GM11168 (cell line): Measurements from ENCODE around the gene EXO1.
"Not testable (repeated sequence)": the region's sequence is repeated elsewhere in the genome, so short reads cannot be mapped to it uniquely, and the experiment has no call there.

Experiments
- in situ Hi-C: fragments of 300-500 bp; cut with MboI; formaldehyde crosslinking; loops from one replicate; pipeline ENCODE4 v1.12.0; 2022; ENCODE audit warnings: low sequenced_read_pairs; ENCODE audit not compliant: unreplicated experiment

EXO1 gene

DNA sequence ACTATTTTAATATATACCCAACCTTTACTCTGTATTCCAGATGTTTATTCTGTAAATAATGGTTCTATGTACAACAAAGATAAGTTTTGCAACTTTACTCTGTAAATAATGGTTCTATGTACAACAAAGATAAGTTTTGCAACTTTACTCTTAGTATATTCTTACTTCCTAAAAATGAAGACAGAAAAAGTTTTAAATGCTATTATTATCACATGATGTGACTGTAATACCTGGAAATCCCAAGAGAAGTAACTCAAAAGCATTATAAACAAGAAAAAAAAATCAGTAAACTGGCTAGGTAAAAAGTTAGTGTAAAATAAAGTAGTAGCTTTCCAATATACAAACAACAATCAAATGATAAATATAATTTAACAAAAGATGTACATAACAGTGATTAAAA is 18.5 kb upstream of the EXO1 start:
- in situ Hi-C loops = loop anchor here (25.0 kb wide), 1 partner anchor 292 kb away; the partner anchor contains the start of gene KMO

DNA sequence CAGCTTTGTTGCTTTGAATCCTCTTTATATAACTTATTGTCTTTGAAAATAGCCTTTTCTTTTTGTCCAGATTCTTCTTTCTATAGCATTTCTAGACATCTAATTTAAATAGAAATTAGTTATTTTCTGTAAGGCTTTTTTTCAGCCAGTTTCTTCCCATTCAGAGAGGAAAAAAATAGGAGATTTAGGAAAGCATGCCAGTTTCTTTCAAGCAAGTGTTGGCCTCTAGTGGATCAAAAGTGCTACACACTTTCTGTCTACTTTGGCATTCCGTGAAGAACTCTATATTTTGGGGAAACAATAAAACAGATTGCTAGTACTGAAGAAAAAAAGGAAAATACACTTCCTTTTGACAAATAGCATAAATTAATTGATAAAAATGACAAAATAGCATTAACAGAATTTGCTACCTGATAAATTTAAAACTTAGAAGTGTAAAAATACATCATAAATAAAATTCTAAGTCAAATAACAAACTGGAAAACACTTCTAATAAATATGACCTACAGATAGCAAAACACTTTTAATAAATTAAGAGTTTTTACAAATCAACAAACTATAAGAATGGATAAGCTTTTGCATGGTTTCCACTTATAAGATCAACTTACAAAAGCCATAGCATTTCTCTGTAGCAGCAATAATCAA is 13.1 kb upstream of the EXO1 start:
- in situ Hi-C loops = loop anchor here (25.0 kb wide), 1 partner anchor 298 kb away; the partner anchor contains the start of gene KMO

DNA sequence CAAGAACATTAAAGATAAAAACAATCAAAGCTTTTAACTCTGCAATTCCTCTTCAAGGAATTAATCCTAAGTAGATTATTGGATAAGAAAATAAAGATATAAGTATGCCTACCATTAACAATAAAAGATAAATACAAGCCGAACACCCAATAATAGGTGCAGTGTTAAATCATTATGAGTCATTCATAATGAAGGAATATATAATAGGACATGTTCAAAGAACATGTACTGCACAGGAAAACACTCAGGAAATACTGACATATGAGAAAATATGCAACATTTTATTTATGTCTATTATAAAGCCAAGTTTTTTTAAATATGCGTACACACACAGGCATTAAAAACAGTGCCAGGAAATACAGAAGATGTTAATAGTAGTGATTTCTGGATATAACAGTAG is 11.1 kb upstream of the EXO1 start:
- in situ Hi-C loops = loop anchor here (25.0 kb wide), 1 partner anchor 300 kb away; the partner anchor contains the start of gene KMO

DNA sequence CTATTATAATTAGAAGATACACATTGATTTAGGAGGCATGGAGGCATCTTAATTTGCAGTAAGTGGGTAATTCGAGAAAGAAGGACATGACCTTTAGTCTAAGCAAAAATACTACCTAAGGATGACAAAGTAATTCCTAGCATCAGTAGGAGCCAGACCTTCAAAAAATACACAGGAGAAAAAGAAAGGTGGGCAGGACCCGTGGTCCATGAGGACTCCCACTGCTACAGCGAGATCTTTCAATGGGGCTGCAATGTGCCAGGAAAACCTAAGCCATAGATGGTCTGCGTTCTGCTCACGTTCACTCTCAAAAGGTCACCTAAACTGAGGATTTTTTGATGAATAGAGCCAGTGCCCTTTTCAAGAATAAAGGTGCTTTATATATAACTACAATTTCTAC is 10.6 kb upstream of the EXO1 start:
- in situ Hi-C loops = loop anchor here (25.0 kb wide), 1 partner anchor 300 kb away; the partner anchor contains the start of gene KMO

DNA sequence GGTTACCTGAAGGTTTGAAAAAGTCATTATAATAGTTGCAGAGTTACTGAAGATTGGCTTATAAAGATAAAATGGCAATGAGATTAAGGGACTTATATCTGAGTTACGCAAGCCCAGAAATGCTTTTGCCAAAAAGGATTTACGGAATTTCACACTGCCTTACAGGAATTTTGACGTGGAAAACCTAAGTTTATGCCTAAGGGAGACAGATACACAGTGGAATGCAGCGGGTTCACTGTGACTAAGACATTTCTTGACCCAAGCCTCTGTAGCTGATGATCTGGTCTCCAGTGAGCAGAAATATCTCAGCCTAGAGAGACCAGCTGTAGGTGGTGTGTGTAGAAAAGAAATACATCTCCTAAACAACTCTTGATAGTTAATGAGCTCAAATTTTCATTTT is 10.1 kb upstream of the EXO1 start:
- in situ Hi-C loops = loop anchor here (25.0 kb wide), 1 partner anchor 301 kb away; the partner anchor contains the start of gene KMO

DNA sequence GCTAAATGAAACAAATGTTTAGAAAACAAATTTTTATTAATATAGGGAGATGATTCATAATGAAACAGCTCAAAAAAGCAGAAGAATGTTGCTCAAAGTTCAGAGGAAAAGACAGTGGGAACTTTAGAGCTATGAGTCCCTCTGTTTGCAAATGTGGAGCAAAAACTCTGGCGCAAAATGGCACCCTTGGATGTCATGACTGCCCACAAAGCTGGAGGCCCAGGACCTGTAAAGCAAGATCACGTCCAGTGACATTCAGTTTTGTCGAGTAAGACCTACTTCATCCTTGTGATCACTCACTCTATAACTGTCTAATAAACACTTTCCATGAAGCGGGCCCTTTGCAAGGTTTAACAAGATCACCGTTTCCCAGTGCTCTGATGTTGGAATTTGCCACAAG is 9.1 kb upstream of the EXO1 start:
- in situ Hi-C loops = loop anchor here (25.0 kb wide), 1 partner anchor 302 kb away; the partner anchor contains the start of gene KMO

DNA sequence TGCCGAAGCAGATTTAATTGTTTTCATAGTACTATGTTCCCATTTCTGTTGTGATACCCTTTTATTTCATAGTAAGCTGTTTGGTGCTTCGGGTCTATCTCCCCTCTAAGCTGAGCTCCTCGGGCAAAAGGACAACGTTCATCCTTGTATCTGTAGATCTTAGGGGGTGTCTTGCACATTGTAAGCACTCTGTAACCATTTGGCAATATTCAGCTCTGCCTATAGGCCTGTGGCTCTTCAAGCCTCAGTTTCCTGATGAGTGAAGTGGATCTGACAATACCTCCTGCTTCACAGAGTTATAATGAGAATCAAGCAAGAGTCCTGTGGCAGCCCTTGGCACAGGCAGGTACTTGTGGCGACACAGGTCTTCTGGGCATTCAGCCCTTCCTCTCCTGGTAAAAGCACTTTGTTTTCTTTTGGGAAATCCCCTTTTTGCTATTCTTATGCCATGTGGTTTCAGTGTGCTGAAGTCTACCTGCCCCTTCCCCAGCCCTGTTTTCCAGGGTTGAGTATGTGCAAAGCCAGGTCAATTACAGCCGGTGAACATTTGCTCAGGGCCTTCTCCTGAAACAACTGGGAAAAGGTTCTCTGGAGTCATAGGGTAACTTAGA is 8.5 kb upstream of the EXO1 start:
- in situ Hi-C loops = loop anchor here (25.0 kb wide), 1 partner anchor 302 kb away; the partner anchor contains the start of gene KMO

DNA sequence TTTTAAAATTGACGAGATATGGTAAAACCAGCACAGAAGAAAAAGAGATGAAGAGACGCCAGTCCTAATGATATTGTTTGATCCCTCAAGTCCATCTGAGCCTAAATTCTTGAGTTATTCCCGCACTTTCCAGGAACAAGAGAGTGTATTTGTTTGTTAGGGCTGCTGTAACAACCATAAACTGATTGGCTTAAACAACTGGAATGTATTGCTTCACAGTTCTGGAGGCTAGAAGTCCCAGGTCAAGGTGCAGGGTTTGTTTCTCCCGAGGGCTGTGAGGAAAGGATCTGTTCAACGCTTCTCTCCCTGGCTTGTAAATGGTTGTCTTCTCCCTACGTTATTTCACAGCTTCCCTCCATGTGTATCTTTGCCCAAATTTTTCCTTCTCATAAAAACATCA is 7.8 kb upstream of the EXO1 start:
- in situ Hi-C loops = loop anchor here (25.0 kb wide), 1 partner anchor 303 kb away; the partner anchor contains the start of gene KMO

DNA sequence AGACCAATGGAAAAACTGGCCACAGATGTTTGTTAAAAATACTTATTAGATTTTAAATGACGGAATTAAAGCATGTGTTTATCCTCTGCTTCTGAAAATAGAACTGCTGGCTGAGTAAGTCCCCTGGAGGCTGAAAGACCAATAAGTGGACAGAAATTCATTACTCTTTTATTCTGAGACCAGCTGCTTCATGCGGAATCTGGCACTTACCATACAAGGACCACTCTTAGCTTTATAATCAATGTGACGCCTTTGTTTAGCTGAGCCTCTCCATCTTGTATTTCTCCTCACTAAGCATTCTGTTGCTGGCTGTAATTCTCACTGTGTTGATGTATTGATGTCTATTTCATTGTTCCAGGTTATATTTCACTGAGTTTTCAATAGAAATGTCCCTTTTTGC is 6.3 kb upstream of the EXO1 start:
- in situ Hi-C loops = loop anchor here (25.0 kb wide), 1 partner anchor 304 kb away; the partner anchor contains the start of gene KMO

DNA sequence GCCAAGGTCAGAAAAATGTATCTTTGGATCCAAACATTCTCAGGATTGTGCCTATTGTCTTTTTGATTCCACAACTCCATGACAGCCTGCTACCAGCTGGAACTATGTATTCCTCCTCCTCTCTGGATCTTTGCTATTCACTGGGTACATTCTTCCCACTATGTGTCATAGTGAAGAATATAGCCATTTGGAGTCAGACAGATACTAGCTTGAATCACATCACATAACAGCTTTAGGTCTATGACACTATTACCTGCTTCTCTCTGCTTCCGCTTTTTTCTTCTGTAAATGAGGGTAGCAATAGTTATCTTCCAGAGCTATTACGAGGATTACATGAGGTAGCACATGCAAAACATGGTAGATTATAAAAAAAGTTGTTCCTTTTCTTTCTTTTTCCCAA is 5.4 kb upstream of the EXO1 start:
- in situ Hi-C loops = loop anchor here (25.0 kb wide), 1 partner anchor 305 kb away; the partner anchor contains the start of gene KMO

DNA sequence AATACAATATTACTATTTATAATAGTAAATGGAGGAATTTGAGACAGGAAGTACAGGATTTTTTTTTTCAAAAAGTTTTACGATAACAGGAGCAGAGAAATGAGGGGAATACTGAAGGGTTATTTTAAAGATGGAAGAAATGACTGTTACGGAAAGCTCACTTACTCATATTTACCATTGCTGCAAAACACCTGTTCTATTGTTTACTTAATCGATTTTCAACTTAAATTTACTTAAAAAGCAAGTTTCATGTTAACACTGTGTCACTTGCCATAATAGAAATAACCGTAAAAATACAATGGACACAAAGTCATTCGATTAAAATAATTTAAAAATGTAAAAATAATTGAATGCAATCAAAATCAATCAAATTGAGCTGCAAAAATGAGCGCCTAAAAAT is 3.4 kb upstream of the EXO1 start:
- in situ Hi-C loops = loop anchor here (25.0 kb wide), 1 partner anchor 307 kb away; the partner anchor contains the start of gene KMO

DNA sequence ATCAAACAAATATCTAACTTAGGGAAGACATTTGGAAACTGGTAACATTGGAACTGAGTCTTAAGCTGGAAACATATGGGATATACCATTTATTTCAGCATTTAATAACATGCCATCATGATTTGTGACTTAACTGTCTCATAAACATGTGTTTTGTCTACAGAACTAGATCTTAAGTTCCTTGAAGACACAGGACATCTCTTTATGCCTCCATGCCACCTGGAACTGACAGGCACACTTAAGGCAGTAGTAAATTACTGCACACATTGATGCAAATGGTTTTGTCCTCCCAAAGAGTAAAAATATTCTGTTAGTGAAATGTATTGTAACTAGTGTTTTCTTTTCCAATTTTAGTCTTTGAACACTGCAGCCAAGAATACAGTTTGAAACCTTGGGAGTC is 1.6 kb upstream of the EXO1 start:
- in situ Hi-C loops = loop anchor here (25.0 kb wide), 1 partner anchor 309 kb away; the partner anchor contains the start of gene KMO

DNA sequence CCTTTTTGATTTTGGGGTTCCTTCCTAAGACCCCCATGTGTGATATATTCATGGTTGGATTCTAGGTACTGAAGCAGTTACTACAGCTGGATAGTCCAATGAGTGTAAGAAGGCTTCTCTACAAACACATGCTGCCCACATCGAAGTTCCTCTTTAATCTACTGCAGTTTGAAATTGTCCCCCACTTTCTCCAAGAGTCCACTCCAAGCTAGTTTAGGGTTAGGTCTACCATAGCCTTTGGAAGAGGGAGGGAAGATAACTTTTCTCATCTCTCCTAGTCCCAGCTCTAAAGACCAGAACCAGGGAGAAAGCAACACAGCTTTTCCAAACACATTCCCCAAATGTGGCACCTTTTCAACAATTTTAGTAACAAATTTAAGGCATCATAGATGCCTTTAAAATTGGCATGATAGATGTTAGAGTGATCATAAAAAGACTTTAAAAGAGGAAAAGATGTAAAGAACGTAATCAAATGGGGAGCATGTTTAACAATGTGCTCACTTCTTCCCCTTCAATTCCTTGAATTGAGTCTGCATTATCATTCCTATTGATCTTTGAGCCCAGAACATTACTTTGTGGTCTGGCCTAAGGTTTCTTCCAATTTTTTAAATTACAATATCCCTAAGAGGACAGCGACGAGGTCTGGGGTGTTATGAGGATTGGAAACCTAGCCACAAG is 1.0 kb upstream of the EXO1 start:
- in situ Hi-C loops = loop anchor here (25.0 kb wide), 1 partner anchor 310 kb away; the partner anchor contains the start of gene KMO

DNA sequence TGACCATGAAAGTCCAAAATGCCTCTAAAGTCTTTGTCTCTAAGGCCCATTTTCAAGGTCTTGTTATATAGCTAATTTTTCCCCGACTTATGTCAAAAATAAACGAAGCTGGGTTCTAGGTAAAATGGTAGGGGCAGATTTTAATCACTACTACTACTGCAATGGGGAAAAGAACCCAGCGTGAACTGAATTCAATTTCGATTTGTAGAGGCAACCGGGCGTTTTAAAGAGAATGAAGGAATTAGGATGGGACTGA is 536 bp upstream of the EXO1 start:
- in situ Hi-C loops = loop anchor here (25.0 kb wide), 1 partner anchor 310 kb away; the partner anchor contains the start of gene KMO

DNA sequence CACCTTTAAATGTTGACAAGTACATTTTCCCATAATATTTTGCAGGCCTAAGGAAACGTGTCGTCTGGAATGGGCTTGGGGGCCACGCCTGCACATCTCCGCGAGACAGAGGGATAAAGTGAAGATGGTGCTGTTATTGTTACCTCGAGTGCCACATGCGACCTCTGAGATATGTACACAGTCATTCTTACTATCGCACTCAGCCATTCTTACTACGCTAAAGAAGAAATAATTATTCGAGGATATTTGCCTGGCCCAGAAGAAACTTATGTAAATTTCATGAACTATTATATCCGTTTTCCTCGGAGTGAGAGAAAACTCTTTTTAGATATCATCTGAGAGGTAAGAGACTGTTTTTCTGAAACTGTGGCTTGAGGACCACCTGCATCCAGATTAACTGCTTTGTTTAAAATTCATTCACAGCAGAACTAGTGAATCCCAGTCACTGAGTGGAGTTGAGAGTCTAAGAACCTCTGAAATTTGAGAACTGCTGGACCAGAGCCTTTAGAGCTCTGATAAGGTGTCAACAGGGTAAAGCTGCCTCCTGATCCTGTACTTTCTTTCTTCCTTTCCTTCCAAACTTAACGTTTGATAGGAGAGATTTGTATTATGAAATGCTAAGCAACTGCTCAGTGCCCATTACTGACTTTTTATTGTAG is 811 bp downstream of the EXO1 start:
- in situ Hi-C loops = loop anchor here (25.0 kb wide), 1 partner anchor 312 kb away; the partner anchor contains the start of gene KMO

DNA sequence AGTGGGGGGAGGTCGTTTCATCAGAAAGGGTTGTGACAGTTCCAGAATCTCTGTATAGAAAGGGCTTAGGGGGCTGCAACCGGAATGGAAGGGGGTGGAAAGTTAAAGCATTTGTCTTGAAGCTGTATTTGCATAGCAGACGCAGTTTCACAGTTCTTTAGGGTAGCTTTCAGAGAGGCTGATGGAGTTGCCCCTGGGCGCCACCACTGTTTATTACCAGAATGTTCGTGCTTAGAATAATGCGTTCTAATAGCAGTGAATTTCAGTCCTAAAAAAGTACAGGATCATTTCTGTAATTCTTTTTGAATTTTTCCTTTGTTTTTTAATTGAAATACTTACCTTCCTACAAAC is 1.3 kb downstream of the EXO1 start:
- in situ Hi-C loops = loop anchor here (25.0 kb wide), 1 partner anchor 312 kb away; the partner anchor contains the start of gene KMO

DNA sequence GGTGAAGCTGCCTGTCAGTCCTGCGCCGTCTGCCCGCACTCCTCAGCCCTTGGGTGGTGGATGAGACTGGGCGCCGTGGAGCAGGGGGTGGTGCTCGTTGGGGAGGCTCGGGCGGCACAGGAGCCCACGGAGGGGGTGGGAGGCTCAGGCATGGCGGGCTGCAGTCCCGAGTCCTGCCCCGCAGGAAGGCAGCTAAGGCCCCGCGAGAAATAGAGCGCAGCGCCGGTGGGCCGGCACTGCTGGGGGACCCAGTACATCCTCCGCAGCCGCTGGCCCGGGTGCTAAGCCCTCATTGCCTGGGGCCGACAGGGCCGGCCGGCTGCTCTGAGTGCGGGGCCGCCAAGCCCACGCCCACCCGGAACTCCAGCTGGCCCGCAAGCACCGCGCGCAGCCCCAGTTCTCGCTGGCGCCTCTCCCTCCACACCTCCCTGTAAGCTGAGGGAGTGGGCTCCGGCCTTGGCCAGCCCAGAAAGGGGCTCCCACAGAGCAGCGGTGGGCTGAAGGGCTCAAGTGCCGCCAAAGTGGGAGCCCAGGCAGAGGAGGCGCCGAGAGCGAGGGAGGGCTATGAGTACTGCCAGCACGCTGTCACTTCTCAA is 7.6 kb downstream of the EXO1 start:
- in situ Hi-C loops = not testable (repeated sequence)

DNA sequence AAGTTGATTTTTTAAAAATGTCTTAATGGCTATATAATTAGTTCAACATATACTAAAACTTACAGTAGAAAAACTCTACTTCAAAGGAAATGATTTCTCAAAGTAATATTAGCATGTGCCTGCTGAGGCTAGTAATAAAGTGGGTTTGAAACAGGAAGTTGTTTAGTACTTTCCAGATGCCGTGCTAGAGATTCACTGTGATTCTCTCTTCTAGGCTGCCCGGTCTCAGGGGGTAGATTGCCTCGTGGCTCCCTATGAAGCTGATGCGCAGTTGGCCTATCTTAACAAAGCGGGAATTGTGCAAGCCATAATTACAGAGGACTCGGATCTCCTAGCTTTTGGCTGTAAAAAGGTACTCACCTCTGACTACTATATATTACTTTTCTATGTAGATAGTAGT is 9.1 kb downstream of the EXO1 start:
- in situ Hi-C loops = no loop called here

DNA sequence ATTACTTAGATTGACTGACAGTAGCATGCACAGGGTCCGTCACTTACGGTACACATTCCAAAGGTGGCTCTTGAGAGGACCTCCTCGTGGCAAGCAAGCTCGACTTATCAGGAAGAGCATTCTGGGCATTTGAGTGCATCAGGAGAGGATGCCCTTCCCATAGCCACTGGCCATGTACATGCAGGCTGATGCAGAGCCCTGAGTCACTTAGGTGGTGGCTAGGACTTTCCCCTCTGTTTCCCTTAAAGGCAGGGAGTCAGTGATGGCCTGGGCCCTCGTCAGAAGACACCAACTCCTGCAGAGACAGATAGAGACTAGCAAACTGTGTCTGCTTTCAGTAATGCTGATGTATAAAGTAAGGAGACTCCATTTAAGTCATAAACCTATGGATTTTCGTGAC is 12.9 kb downstream of the EXO1 start:
- in situ Hi-C loops = no loop called here

DNA sequence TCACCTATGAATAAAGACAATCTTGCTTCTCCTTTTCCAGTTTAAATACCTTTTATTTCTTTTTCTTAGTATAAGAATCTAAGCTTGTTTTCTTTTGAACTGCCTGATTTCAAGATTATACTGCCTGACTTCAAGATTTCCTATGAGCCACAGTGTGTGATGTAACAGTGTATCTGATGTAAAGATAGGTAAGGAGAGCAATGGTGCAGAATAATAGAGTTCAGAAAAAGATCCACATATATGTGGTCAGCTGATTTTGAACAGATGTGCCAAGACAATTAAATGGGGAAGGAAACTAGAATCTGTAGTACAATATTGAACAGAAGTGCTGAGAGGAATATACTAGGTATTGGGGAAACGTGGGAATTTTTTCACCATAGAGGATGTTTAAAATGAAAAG is 21.0 kb downstream of the EXO1 start:
- in situ Hi-C loops = no loop called here
